B cell (primary cell): ENCODE results near the gene CCR3.

Experiments
- EZH2 ChIP-seq: IDR thresholded peaks from 2 replicates; pipeline ENCODE4 v1.6.1; 2012; ENCODE audit warnings: borderline replicate concordance, low read depth, mild to moderate bottlenecking, moderate library complexity, low read length; ENCODE audit not compliant: insufficient read depth, poor library complexity, severe bottlenecking
- TF ChIP-seq, protein P1 (sequence below): fragments of 200-600 bp; IDR thresholded peaks from one replicate; pipeline ENCODE4 v1.8.0; 2022; ENCODE audit warnings: antibody characterized with exemption, mild to moderate bottlenecking

DNA sequence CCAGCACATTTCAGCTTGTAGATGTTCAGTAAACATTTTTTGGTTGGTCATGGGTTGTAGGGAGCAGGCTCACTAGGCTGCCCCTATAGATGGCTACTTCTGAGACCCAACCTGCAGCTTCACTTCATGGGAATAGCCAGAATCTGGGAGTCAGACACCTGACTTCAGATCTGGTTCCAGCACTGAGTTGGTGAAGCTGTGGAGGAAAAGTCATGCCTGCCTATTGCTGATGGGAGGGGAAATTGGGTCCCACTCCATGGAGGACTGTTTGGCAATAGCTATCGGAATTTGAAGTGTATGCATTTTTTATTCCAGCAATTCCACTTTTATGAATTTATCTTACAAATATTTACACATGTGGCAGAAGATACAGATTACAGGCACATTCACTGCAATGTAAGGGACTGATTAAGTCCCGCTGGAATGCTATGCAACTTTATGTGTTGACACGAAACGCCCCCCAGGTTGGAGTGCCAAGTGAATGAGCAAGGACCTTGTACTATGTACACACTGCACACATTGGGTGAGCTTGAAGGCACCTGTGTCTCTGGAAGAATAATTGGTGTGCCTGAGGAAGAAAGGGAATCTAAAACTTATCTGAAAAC, 26.3 kb upstream of the CCR3 start:
- TF ChIP-seq, protein P1, sequence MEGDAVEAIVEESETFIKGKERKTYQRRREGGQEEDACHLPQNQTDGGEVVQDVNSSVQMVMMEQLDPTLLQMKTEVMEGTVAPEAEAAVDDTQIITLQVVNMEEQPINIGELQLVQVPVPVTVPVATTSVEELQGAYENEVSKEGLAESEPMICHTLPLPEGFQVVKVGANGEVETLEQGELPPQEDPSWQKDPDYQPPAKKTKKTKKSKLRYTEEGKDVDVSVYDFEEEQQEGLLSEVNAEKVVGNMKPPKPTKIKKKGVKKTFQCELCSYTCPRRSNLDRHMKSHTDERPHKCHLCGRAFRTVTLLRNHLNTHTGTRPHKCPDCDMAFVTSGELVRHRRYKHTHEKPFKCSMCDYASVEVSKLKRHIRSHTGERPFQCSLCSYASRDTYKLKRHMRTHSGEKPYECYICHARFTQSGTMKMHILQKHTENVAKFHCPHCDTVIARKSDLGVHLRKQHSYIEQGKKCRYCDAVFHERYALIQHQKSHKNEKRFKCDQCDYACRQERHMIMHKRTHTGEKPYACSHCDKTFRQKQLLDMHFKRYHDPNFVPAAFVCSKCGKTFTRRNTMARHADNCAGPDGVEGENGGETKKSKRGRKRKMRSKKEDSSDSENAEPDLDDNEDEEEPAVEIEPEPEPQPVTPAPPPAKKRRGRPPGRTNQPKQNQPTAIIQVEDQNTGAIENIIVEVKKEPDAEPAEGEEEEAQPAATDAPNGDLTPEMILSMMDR, result no peak
- TF ChIP-seq EZH2, result no peak
